Measurements from ENCODE around the gene C1QB.

Gene C1QB

DNA sequence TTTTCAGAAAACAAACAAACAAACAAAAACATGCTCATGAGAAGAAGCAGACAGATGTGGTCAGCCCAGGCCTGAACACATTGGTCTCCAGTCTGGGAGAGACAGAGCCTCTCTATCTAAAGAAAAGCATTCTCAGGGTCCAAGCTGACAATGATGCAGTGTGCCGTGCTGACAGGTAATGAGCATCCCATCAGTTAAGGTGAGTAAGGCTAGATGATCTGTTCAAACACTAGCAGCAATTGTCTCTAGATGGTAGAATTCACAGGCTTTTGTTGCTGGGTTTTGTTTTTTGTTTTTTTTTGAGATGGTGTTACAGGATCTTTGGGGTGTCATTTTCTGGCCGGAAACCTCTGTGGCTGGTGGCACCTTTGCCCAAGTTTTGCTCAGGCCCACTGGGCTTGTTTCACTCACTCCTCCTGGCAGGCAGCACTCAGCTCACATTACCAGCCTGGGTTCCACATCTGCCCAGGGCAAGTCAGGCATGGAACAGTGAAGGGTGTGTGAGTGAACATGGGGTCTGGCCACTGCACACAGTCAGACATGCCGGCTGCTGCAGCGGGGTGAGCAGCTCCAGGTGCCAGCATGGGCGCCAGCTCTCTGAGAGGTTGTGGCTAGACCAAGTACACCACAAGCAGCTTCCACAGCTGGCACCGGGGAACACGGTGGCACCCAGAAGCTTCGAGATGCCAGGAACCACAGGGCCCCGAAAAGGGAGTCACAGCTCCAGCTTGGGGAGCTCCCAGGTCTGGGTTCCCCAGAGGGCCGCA, 19.2 kb upstream of the C1QB start:
- no peak overlapping the region for H3K27ac ChIP-seq
- DNase-seq (ENCODE audit: low read depth, low spot score), result no peak

DNA sequence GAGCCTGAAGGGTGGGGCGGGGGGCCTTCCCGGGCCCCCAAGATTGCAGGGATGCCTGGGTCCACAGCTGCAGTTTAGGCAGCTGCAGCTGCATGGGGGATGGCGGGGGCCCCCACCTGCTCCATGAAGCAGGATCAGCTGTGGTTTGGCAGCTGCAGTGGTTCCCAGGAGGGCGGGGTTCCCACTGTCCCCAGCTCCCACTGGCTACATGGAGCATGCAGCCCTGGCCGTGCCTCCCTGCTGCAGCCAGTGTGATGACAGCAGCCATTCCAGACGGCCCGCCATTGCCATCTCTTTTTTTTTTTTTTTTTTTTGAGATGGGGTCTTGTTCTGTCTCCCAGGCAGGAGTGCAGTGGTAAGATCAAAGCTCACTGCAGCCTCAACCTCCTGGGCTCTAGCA, 17.6 kb upstream of the C1QB start:
- DNase-seq (ENCODE audit: low read depth, low spot score), result no peak
- no peak overlapping the region for H3K27ac ChIP-seq

- H3K27ac ChIP-seq, result no peak within 1 kb of the TSS
- DNase-seq (ENCODE audit: low read depth, low spot score), result no peak
Measured at GRCh38 chr1:22636353-22636752, 16.7 kb upstream of the C1QB start, which contains the start of gene C1QA. TSS of gene C1QA (plus strand) at chr1:22636628. CDS start at chr1:22637617, 989 bp downstream.

- H3K27ac ChIP-seq, result no peak overlapping the region
- DNase-seq (ENCODE audit: low read depth, low spot score), result no peak
Measured at GRCh38 chr1:22636927-22637326, 16.1 kb upstream of the C1QB start.

DNA sequence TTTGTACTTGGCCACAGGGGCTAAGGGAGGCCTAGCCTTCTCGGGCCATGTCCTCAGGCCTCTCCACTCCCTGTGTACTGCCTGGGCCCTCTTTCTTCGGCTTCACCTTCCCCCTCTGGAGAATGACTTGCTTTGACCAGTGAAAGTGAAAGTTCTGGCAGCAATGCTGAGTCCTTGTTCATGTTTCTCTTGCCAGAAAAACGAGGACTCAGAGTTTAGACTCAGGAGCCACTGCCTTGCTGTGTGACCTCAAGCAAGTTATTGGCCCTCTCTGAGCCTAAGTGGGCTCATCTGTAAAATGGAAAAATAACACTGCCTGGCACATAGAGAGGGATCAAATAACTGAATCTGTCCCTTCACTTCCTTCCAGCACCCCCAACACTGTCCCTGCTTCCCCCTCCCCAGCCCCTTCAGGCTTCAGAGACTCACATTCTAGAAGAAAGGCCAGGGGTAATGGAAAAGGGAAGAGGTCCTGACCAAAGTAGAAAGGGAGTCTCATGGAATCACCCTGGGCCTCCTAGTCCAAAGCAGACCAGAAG, 15.1 kb upstream of the C1QB start:
- no peak overlapping the region for H3K27ac ChIP-seq
- DNase-seq (ENCODE audit: low read depth, low spot score), result no peak

DNA sequence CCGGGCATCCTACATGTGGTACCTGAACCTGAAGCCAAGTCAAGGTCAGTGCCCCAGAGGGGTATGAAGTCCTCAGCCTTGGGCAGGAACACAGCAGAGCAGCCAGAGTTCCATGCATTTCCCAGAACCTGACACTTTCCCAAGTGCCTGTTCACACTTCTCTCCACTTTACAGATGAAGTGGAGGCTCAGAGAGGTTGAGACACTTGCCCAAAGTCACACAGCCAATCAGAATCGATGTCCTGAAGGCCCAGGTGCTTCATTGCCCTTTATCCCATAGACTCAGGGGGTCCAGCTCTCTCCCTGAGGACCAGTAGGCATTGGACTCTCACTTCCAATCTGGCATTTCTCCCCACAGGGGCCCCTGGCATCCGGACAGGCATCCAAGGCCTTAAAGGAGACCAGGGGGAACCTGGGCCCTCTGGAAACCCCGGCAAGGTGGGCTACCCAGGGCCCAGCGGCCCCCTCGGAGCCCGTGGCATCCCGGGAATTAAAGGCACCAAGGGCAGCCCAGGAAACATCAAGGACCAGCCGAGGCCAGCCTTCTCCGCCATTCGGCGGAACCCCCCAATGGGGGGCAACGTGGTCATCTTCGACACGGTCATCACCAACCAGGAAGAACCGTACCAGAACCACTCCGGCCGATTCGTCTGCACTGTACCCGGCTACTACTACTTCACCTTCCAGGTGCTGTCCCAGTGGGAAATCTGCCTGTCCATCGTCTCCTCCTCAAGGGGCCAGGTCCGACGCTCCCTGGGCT, 14.4 kb upstream of the C1QB start:
- no peak for DNase-seq (ENCODE audit: low read depth, low spot score)
- H3K27ac ChIP-seq, result no peak overlapping the region

DNA sequence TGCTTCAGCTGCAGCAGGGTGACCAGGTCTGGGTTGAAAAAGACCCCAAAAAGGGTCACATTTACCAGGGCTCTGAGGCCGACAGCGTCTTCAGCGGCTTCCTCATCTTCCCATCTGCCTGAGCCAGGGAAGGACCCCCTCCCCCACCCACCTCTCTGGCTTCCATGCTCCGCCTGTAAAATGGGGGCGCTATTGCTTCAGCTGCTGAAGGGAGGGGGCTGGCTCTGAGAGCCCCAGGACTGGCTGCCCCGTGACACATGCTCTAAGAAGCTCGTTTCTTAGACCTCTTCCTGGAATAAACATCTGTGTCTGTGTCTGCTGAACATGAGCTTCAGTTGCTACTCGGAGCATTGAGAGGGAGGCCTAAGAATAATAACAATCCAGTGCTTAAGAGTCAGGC, 13.8 kb upstream of the C1QB start:
- H3K27ac ChIP-seq, result no peak overlapping the region
- DNase-seq (ENCODE audit: low read depth, low spot score), result no peak

DNA sequence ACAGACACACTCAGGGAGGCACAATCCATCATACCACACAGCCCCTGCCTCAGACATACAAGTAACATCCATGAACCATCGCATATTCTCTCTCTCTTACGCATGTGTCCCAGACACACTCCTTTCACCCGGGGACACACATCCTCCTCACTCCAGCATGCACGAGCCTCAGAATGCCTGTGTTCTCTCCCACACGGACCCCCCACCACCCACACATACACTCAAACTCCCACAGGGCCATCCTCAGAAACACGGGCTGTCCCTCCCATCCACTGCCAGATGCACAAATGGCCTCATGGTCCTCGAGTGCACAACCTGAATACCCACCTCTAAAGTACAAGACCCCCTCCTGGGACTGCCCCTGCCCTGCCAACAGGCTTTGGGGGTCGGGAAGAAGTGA, 11.8 kb upstream of the C1QB start:
- no peak overlapping the region for H3K27ac ChIP-seq
- DNase-seq (ENCODE audit: low read depth, low spot score), result no peak

DNA sequence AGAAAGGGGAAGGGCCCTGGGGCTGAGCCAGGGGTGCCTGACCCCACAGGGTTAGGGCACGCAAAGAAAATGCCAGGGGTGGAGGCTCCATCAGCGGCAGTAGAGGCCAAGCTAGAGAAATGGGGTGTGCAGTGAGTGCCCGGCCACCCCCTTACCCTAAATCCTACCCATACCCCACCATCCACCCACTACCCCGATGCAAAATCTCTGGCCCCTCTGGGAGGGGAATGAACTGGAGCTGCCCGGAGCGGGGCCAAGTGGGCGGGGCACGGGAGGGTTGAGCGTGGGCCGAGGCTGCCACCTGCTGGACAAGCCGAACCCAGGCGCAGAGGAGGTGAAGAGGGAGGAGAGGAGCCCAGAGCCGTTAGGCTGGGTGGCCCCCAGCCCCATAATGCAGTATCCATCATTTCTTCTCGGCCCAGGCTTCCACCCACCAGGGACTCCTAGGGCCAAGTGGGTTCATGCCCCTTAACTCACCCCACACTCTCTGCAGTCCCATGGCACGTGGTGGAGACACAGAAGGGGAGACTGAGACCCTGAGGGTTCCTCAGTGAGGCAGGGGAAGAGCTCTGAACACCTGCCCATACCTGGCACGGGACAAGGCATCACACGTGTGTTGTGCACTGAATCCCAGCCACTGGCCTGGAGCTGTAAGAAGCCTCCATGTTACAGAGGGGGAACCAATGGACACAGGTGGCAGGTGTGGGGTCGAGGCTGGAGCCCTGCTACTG, 11.0 kb upstream of the C1QB start:
- DNase-seq (ENCODE audit: low read depth, low spot score), result no peak
- no peak overlapping the region for H3K27ac ChIP-seq

GRCh38 chr1:22643381-22643780, 9.7 kb upstream of the C1QB start, which contains the start of gene C1QC:
TSS of gene C1QC (plus strand) at chr1:22643633. CDS start at chr1:22644024, 391 bp downstream.
- H3K27ac ChIP-seq, result no peak within 1 kb of the TSS
- DNase-seq (ENCODE audit: low read depth, low spot score), result no peak

DNA sequence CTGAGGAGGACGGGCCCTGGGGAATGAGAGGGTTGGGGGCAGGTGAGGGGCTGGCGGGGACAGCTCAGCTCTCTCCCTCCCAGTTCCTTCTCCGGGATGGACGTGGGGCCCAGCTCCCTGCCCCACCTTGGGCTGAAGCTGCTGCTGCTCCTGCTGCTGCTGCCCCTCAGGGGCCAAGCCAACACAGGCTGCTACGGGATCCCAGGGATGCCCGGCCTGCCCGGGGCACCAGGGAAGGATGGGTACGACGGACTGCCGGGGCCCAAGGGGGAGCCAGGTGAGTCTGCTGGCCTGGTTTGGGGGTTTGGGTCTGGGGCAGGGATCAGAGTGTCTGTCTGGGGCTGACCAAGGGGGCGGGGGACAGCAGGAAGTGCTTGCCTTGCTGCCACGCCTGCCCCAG, 9.1 kb upstream of the C1QB start:
- DNase-seq (ENCODE audit: low read depth, low spot score), result no peak
- H3K27ac ChIP-seq, result no peak overlapping the region

DNA sequence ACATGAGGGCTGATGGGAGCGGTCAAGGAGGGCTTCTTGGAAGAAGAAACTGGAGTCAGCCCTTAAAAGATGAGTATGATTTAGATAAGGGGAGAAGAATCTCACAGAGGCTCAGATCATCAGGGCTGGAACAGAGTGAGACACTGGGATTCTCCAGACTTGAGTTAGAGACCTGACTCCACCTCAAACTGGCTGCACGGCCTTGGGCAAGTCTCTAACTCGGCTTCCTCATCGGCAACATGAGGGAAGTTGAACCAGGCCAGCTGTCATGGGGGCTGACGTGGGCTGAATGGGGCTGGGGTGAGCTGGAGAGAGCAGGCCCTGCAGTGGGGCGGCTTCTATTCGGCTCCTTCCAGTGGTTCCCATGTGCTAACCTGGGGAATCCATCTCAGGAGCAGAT, 7.1 kb upstream of the C1QB start:
- no peak for DNase-seq (ENCODE audit: low read depth, low spot score)
- H3K27ac ChIP-seq, result no peak overlapping the region

DNA sequence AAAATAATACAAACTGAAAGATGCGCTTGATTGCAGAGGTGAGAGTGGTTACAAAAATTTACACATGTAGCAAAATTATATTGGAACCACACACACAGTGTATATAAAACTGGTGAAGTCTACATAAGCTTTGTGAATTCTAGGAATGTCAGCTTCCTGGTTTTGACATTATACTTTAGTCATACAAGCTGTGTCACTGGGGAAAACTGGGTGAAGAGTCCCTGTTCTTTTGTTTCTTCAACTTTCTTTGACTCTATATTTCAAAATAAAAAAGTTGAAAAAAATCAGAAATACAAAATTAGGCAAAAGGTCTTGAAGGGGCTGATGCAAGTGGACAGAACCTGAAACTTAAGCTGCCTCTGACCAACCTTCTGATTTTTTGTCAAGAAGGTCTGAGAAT, 6.7 kb upstream of the C1QB start:
- no peak for DNase-seq (ENCODE audit: low read depth, low spot score)
- no peak overlapping the region for H3K27ac ChIP-seq

GRCh38 chr1:22650089-22650693, 2.8 kb upstream of the C1QB start:
- DNase-seq (ENCODE audit: low read depth, low spot score), result no peak
- no peak overlapping the region for H3K27ac ChIP-seq

- no peak overlapping the region for H3K27ac ChIP-seq
- DNase-seq (ENCODE audit: low read depth, low spot score), result no peak
Measured at GRCh38 chr1:22651941-22652856, 837 bp upstream of the C1QB start.

DNA sequence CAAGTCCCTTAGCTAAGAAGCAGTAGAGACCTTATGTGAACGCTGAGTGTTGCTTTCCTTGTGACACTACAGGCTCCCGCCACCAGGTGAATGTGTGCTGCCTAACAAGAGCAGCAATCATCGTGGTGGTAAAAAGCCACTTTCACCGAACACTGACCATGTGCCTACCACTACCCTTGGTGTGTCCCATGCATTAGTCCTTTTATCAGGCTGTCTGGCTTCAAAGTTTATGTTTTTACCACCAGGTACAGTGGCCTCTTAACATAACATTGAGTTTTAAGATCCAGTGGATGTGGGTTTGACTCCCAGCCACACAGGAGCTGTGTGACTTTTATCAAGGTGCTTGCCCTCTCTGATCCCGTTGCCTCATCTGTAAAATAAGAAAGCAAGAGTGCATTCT, 1.7 kb downstream of the C1QB start:
- no peak overlapping the region for H3K27ac ChIP-seq
- no peak for DNase-seq (ENCODE audit: low read depth, low spot score)

DNA sequence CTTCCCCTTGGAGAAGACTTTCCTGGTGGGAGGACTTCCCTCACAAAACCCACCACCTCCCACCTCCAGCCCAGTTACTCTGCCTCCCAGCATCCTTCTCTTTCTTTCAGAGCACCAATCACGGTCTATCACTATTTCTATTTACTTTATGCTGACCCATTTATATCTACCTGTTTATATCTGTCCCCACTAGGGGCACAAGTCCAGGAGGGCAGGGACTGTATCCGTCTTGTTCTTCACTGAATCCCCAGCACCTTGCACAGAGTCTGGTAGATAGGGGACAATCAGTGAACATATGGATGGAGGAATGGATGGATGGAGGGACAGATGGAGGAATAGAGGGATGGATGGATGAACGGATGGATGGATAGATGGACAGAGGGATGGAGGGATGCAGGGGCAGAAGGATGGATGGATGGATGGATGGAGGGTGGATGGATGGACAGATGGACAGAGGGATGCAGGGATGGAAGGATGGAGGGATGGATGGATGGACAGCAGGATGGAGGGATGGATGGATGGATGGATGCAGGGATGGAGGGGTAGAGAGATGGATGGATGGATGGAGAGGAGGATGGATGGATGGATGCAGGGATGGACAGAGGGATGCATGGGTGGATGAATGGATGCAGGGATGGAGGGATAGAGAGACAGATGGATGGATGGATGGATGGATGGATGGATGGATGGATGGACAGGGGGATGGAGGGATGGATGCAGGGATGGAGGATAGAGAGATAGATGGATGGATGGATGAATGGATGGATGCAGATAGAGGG, 5.5 kb downstream of the C1QB start:
- DNase-seq (ENCODE audit: low read depth, low spot score), result no peak
- H3K27ac ChIP-seq, result no peak overlapping the region

- H3K27ac ChIP-seq, result no peak overlapping the region
- no peak for DNase-seq (ENCODE audit: low read depth, low spot score)
Measured at GRCh38 chr1:22660716-22661241, 7.7 kb downstream of the C1QB start.

Data from epithelial cell of prostate (primary cell).